GM03348 (cell line): ENCODE data around the gene TFE3.
"Not testable (repeated sequence)": the region's sequence is repeated elsewhere in the genome, so short reads cannot be mapped to it uniquely, and the experiment has no call there.

Experiments used
- DNase-seq: peaks from one replicate; pipeline ENCODE4 v3.0.0; 2012; ENCODE audit warnings: low spot score

TFE3 gene

DNA sequence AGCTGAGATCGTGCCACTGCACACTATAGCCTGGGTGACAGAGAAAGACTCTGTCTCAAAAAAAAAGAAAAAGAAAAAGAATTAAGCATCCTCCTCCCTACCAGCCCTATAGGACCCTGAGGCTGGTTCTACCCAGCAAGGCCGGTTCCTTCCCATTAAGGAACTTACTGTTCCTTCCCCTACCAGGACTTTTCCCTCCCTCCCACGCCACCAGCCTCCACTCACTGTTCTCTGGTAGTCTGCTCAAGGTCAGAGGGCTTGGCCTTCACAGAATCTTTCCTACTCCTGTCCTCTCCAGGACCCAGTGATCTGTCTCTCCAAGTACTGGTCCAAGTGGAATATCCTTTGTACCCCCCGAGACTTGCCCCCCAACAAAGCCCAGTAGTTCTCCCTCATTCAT is 42.5 kb downstream of the TFE3 start:
- DNase-seq, result no peak

DNA sequence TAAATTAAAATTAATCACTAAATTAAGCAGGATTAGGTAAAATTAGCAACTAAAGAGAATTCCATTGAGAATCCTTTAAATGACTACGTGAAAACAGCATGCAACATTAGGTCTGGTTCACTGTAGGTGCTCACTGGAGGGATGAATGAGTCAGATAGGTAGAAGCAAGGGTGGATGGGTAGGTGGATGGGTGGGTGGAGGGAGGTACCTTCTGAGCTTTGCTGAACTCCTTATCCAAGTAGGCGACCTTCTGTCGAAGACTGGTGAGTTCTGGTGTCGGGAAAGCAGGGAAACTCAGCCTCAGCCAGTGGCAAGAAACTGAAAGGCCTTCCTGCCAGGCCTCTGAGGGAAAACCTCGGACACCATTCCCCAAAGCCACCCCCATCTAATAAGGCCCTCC is 44.1 kb downstream of the TFE3 start:
- no peak for DNase-seq

DNA sequence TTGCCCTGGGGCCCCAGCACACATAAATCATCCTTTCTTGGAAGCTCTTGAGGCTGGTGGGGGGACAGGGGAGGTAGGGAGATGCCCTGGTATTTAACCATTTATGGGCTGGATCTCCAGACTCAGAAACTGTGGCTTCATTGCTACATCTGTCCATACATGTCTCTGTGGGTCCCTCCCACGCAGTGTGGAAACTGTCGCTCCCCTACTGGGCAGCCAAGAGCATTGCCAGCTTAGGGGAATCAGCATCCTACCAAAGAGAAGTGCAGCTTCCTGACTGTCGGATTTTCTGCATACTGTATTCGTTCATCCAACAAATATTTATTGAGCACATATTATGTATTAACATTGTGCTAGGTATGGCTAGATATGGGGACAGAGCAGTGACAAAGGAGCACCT is 44.8 kb downstream of the TFE3 start:
- no peak for DNase-seq

DNA sequence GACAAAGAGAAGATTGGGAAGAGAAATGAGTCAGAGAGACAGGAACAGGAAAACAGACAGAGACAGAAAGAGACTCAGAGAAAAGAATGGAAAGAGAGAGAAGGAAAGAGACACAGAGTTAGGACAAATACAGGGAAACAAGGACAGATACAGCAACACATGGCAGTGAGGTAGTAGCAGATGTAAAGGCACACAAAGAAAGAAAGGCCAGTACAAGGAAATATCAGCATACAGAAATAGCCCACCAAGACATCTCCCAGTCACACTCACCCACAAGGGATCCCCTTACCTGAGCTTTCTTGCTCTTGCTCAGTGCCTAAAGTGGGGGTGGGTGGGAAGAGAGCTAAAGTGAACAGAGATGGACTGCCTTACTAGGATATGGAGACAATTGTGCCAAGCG is 45.3 kb downstream of the TFE3 start:
- no peak for DNase-seq

DNA sequence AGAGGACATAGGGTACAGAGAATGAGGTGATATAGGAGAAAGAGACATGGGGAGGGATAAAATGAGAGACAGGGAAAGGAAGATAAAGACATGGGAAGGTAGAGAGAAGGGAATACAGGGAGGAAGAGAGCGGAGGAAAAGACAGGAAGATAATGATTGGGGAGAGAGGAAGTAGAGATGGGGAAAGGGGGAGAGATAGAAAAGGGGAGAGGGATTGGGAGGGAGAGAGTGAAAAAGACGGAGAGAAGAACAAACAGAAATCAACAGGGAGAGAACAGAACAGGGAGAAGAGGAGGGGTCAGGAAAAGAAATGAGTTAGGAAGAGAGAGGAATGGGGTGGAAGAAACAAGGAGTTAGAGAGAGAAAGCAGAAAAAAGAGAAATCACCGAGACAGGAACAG is 45.7 kb downstream of the TFE3 start:
- DNase-seq, result no peak

DNA sequence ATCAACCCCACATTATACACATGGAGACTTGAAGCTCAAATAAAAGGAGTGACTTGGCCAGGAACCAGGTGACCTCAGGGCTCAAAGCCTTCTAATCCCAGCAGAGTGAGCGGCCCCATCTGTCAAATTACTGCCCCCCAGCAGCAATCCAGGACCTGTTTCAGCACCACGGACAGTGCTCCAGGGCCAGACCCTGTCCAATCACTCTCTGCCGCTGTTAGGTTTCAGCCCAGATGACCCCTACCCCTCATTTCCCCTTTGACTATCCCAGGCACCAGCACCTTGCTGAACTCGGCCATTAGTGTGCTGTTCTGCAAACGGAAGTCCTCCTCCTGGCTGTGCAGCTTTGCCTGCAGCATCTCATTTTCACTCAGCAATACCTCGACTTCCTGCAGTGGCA is 46.2 kb downstream of the TFE3 start:
- DNase-seq, result no peak

DNA sequence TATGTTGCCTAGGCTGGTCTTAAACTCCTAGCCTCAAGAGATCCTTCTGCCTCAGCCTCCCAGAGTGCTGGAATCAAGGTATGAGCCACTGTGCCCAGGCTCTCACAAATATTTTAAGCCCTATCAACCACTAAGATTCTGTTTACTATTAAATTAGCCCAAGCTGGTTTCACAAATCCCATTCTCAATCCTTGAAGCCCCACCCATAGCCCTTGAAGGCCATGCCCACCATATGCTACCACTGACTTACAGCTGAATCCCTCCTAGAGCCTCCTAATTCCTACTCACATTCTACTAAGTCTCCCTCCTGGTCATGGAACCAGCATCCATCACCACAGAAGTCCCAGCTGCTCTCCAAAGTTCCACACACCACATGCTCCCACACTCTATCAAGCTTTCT is 50.8 kb downstream of the TFE3 start:
- no peak for DNase-seq

DNA sequence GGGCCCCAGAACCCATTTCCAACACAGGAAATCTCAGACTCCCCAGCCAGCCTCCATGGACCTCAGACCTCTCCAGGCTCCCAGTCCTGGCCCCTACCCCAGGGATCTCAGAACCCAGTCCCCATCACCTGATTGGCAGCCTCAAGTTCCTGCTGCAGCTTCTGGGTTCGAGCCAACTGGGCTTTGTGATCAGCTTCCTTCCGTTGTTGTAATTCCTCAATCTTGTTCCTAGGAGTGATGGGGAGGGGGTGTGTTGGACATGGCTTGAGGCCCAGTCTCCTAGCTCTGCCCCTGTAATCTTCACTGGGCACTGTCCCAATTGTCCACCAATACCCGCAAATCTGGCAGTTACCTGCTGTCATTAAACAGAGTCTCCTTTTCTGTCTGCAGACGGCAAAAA is 53.7 kb downstream of the TFE3 start:
- DNase-seq, result no peak

DNA sequence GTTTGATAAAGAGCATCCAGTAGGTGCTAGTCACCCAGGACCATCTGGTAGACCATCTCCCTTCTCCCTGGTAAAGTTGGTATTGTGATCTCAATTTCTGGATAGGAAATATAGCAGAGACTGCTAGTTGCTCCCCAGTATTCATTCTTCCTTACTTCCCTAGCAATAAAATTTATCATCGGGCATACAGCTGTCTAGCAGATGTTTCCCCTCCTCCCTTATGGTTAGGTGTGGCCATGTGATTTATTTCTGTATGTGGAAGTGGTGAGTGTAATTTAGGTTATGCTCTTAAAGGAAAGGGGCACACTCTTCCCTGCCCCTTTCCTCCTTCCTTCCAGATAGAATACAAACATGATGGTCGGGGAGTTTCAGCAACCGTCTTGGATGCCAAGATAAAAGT is 59.3 kb downstream of the TFE3 start:
- no peak for DNase-seq

DNA sequence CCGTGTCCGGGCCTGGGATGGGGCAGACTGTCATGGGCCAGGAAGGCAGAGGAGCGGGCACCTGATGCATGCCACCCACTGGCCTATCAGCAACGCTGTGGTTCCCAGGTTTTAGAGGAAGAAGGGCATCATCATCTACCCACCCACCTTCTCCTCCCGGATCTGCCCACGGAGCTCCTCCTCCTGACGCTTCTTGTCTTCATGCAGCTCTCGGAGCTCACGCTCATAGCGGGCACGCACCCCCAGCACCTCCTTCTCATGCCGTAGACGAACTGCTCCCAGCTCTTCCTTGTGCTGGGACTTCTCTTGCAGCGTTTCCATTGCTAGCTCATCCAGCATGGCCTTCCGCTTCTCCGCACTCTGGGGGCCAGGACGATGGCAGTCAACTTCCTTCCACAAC is 60.1 kb downstream of the TFE3 start:
- no peak for DNase-seq

DNA sequence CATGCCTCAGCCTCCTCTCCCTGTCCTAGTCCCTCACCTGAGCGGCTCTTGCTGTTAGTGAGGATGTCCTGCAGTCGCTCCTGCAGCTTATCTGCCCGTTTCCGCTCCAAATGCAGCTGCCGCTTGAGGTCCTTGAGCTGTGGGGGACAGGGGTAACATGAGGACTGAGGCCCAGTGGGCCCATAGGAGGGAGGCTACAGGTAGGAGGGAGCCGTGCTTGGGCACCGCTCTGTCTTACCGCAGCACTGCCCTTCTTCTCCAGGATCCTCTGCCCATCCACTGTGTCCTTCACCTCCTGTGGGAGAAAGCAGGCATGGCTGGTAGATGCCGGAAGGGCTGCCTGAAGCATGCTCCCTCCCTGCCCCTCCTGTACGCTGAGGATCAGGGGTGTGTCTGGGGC is 62.0 kb downstream of the TFE3 start:
- no peak for DNase-seq

DNA sequence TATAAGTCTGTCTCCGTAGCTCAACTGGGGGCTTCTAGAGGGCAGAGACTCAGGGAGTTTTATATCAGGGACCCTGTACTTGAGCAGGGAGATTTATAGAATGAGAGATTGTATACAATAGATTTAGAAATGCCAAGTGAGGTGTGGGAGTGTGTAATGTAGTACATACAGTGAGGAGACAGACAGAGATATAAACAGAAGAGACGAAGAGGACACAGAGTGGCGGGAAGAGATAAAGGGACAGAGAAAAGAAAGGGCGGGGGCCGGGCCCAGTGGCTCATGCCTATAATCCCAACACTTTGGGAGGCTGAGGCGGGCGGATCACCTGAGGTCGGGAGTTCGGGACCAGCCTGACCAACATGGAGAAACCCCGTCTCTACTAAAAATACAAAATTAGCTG is 62.8 kb downstream of the TFE3 start:
- DNase-seq, result not testable (repeated sequence)
